Mesendoderm (in vitro differentiated cells): ENCODE results near the gene AAK1.

Experiments
- DNase-seq: peaks from one replicate; pipeline ENCODE4 v3.0.0; 2013
- H2AK5ac ChIP-seq: 2 replicates; pipeline ENCODE4 v1.6.1; 2013; ENCODE audit warnings: low read length, inconsistent platforms
- H2BK120ac ChIP-seq: 2 replicates; pipeline ENCODE4 v1.6.1; 2013; ENCODE audit warnings: low read depth, mild to moderate bottlenecking, low read length, moderate library complexity, mixed read lengths
- H2BK15ac ChIP-seq: replicated peaks from 2 replicates; pipeline ENCODE4 v1.6.1; 2013; ENCODE audit warnings: low read depth, mild to moderate bottlenecking, moderate library complexity
- H2BK5ac ChIP-seq: 2 replicates; pipeline ENCODE4 v1.6.1; 2013; ENCODE audit warnings: low read length, inconsistent platforms
- H3K18ac ChIP-seq: 2 replicates; pipeline ENCODE4 v1.6.1; 2013; ENCODE audit warnings: mild to moderate bottlenecking, low read length, mixed read lengths
- H3K23ac ChIP-seq: one replicate; pipeline ENCODE4 v1.6.1; 2013; ENCODE audit warnings: low read length
- H3K27ac ChIP-seq: 2 replicates; pipeline ENCODE4 v1.5.1; 2013; ENCODE audit warnings: low read depth, mild to moderate bottlenecking, inconsistent platforms, low read length, moderate library complexity
- H3K27me3 ChIP-seq: 2 replicates; pipeline ENCODE4 v1.6.1; 2013; ENCODE audit warnings: low read length, control low read depth, mild to moderate bottlenecking, inconsistent platforms; ENCODE audit not compliant: insufficient read depth, poor library complexity
- H3K36me3 ChIP-seq: 2 replicates; pipeline ENCODE4 v1.6.1; 2013; ENCODE audit warnings: low read length, inconsistent platforms; ENCODE audit not compliant: control insufficient read depth, insufficient read depth
- H3K4ac ChIP-seq: one replicate; pipeline ENCODE4 v1.6.1; 2013; ENCODE audit warnings: low read depth, mild to moderate bottlenecking, low read length, moderate library complexity
- H3K4me1 ChIP-seq: 2 replicates; pipeline ENCODE4 v1.6.1; 2013; ENCODE audit warnings: low read depth, low read length, inconsistent platforms; ENCODE audit not compliant: control insufficient read depth
- H3K4me2 ChIP-seq: 2 replicates; pipeline ENCODE4 v1.6.1; 2013; ENCODE audit warnings: low read length
- H3K4me3 ChIP-seq: 2 replicates; pipeline ENCODE4 v1.5.1; 2013; ENCODE audit warnings: mild to moderate bottlenecking, low read length
- H3K56ac ChIP-seq: one replicate; pipeline ENCODE4 v1.6.1; 2013; ENCODE audit warnings: low read length
- H3K79me1 ChIP-seq: 2 replicates; pipeline ENCODE4 v1.6.1; 2013; ENCODE audit warnings: low read length, inconsistent platforms
- H3K79me2 ChIP-seq: 2 replicates; pipeline ENCODE4 v1.6.1; 2013; ENCODE audit warnings: mild to moderate bottlenecking, low read length; ENCODE audit not compliant: control insufficient read depth, insufficient read depth
- H3K9ac ChIP-seq: 2 replicates; pipeline ENCODE4 v1.6.1; 2013; ENCODE audit warnings: low read length, inconsistent platforms
- H4K5ac ChIP-seq: one replicate; pipeline ENCODE4 v1.6.1; 2013; ENCODE audit warnings: low read length
- H4K8ac ChIP-seq: one replicate; pipeline ENCODE4 v1.6.1; 2013; ENCODE audit warnings: low read depth, mild to moderate bottlenecking, control low read depth, low read length, moderate library complexity
- WGBS: extraction: QIAGEN DNeasy Blood & Tissue Kit; methylation state at CpG from one replicate; pipeline ENCODE4 v1.1.7; 2013; ENCODE audit warnings: low lambda C conversion rate, missing lambda C conversion rate; ENCODE audit not compliant: insufficient coverage; ENCODE audit errors: extremely low coverage; 5-methylcytosine and 5-hydroxymethylcytosine counted together

AAK1 gene

DNA sequence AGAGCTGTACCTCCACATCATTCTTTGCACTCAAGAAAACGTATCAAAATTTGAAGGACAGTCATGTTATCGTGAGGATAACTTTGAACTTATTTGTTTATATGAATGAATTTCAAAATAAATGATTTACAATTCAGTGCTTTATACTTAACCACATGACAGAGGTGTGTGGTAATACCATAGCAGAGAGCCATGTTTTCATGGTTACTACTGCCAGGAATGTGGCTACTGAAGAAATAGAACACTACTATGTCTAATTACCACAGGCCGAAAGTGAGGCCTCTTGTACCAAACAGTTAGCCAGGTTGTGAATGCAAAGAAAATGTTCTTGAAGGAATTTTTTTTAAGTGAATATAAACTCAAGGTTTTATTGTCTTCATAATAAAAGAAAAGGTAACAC lies 49.2 kb downstream of the AAK1 start:
- H3K4ac ChIP-seq: no peak overlapping the region
- no peak overlapping the region for H2BK15ac ChIP-seq
- H3K79me1 ChIP-seq: peaks cover 5% of the 10 kb centered on the region
- H3K27ac ChIP-seq: no peak overlapping the region
- H3K27me3 ChIP-seq: no peaks in the 10 kb centered on the region
- H4K5ac ChIP-seq: no peak overlapping the region
- no peak overlapping the region for H2BK5ac ChIP-seq
- H3K56ac ChIP-seq: no peak overlapping the region
- no peak overlapping the region for H3K9ac ChIP-seq
- H4K8ac ChIP-seq: no peak overlapping the region
- no peak overlapping the region for H2BK120ac ChIP-seq
- no peak overlapping the region for H2AK5ac ChIP-seq
- H3K23ac ChIP-seq: no peak overlapping the region
- no peak overlapping the region for H3K4me2 ChIP-seq
- no peak for DNase-seq
- no peaks in the 10 kb centered on the region for H3K36me3 ChIP-seq
- no CpG with 5 or more reads among the region's 3 CpGs for WGBS
- no peak overlapping the region for H3K18ac ChIP-seq
- H3K79me2 ChIP-seq: no peaks in the 10 kb centered on the region
- no peaks in the 10 kb centered on the region for H3K4me1 ChIP-seq
- H3K4me3 ChIP-seq: no peak overlapping the region

DNA sequence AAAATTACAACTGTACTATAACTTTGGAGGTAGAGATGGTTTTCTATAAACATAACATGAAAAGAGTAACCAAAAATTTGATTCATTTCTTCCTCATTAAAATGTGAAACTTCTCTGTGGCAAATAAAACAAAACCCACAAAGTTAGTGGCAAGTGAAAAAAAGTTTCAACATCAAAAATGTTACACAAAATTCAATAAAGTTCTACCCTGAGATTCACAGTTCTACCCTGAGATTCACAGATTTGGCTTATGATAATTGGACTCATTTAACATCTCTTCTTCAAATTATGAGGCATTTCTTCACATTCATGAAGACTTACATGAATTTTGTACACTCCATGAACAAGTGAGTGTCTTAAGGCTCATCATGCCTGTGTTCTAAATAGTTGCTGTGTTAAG lies 51.0 kb downstream of the AAK1 start:
- Histone ChIP-seq H3K79me1 (peaks cover 5% of the 10 kb centered on the region), H4K5ac (no peak overlapping the region), H3K79me2 (no peaks in the 10 kb centered on the region), H3K18ac (no peak overlapping the region), H3K4ac (no peak overlapping the region), H3K27ac (no peak overlapping the region), H3K23ac (no peak overlapping the region), H3K36me3 (no peaks in the 10 kb centered on the region), H3K9ac (no peak overlapping the region), H2AK5ac (no peak overlapping the region), H3K56ac (no peak overlapping the region), H2BK15ac (no peak overlapping the region), H2BK120ac (no peak overlapping the region), H3K27me3 (no peaks in the 10 kb centered on the region), H3K4me3 (no peak overlapping the region), H4K8ac (no peak overlapping the region), H2BK5ac (no peak overlapping the region), H3K4me2 (no peak overlapping the region), H3K4me1 (no peaks in the 10 kb centered on the region)
- DNase-seq: no peak

DNA sequence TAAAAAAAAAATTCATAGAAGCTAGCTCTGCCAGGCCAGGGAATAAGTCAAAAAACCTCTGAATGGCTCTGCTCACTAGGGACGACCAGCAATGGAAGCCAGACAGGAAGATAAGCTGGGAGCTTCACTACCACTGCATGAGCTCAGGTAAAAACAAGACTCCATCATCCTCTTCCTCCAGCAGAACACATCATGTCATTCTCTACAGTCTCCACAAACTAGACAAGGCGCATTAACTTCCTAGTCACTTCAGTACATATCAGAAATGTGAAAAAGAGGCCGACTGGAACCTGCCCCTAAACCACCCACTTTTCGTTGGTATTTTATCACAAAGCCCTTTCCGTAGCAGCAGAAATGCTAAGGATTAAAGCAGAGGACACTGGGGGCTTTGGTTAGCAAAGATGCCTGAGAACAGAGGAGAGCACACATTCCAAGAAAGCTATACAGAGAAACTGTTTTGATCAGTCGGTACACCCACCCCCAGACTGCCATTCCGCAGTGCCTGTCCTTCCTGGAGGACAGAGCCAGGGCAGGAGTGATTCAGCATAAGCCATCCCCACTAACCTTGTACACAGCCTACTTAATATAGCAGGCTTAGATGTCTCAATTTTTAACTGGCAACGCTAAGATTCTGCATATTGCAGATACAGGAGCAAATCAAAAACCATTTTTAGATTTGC lies 53.4 kb downstream of the AAK1 start:
- WGBS: no CpG with 5 or more reads among the region's 8 CpGs
- H3K56ac ChIP-seq: no peak overlapping the region
- no peak overlapping the region for H3K4me2 ChIP-seq
- no peak overlapping the region for H3K4me3 ChIP-seq
- no peak overlapping the region for H3K23ac ChIP-seq
- H3K27me3 ChIP-seq: no peaks in the 10 kb centered on the region
- no peak overlapping the region for H4K5ac ChIP-seq
- H3K4ac ChIP-seq: no peak overlapping the region
- H3K79me2 ChIP-seq: no peaks in the 10 kb centered on the region
- no peak overlapping the region for H2BK120ac ChIP-seq
- no peak overlapping the region for H3K27ac ChIP-seq
- H2AK5ac ChIP-seq: no peak overlapping the region
- peaks cover 2% of the 10 kb centered on the region for H3K79me1 ChIP-seq
- H2BK15ac ChIP-seq: no peak overlapping the region
- DNase-seq: no peak
- H3K4me1 ChIP-seq: no peaks in the 10 kb centered on the region
- H4K8ac ChIP-seq: no peak overlapping the region
- no peak overlapping the region for H3K9ac ChIP-seq
- no peak overlapping the region for H3K18ac ChIP-seq
- H3K36me3 ChIP-seq: no peaks in the 10 kb centered on the region
- H2BK5ac ChIP-seq: no peak overlapping the region

DNA sequence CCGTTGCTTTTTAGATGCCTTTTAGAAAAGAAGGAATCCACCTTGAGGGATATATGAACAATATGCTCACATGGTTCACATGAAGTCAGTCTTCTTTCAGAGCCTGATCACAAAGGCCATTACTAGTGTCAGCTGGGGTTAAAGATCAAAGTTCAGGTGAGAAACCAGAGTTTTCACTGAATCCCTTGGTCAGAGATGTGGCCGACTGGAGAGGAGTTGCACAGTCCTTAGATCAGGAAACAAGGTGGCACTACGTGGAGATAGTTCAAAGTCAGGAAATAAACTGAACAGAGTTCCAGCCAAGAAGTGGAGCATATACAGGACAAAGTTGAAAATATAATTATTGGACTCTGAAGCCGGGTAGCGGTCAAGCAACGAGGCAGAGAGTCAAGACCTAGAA lies 54.6 kb downstream of the AAK1 start:
- Histone ChIP-seq H3K18ac (no peak overlapping the region), H2BK15ac (no peak overlapping the region), H3K4ac (no peak overlapping the region), H3K23ac (no peak overlapping the region), H3K27ac (no peak overlapping the region), H3K27me3 (no peaks in the 10 kb centered on the region), H3K79me2 (peaks cover 3% of the 10 kb centered on the region), H3K56ac (no peak overlapping the region), H4K8ac (no peak overlapping the region), H2AK5ac (no peak overlapping the region), H2BK5ac (no peak overlapping the region), H3K4me3 (no peak overlapping the region), H3K4me2 (no peak overlapping the region), H2BK120ac (no peak overlapping the region), H3K79me1 (peaks cover 5% of the 10 kb centered on the region), H3K9ac (no peak overlapping the region), H3K36me3 (no peaks in the 10 kb centered on the region), H3K4me1 (no peaks in the 10 kb centered on the region), H4K5ac (no peak overlapping the region)
- no peak for DNase-seq
- WGBS: no CpG with 5 or more reads among the region's 6 CpGs

DNA sequence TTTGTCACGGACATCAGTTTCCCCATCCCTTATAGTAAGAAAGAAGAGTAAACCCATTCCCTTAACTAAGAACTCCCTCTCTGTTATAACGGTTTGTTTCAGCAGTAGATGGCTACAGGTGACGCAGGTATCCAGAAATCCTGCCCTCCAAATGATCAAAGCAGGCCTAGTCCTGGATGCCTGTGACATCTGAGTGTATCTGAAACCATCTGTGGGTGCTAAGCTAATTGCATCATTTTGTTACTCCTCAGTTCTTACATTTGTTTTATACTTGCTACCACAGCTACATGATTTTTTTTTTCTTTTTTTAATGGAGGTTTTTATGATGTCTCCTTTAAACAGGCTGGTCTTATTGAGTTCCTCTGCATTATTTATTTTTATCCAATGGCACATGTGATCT lies 55.1 kb downstream of the AAK1 start:
- no peak overlapping the region for H3K23ac ChIP-seq
- no peak overlapping the region for H2AK5ac ChIP-seq
- H4K5ac ChIP-seq: no peak overlapping the region
- H3K56ac ChIP-seq: no peak overlapping the region
- no peak overlapping the region for H3K4ac ChIP-seq
- no peak overlapping the region for H4K8ac ChIP-seq
- no peak overlapping the region for H3K9ac ChIP-seq
- no peak for DNase-seq
- no CpG with 5 or more reads among the region's 3 CpGs for WGBS
- H2BK15ac ChIP-seq: no peak overlapping the region
- no peak overlapping the region for H3K18ac ChIP-seq
- no peak overlapping the region for H2BK120ac ChIP-seq
- no peak overlapping the region for H3K4me3 ChIP-seq
- no peaks in the 10 kb centered on the region for H3K27me3 ChIP-seq
- no peaks in the 10 kb centered on the region for H3K36me3 ChIP-seq
- no peak overlapping the region for H3K4me2 ChIP-seq
- H3K27ac ChIP-seq: no peak overlapping the region
- H3K4me1 ChIP-seq: no peaks in the 10 kb centered on the region
- H2BK5ac ChIP-seq: no peak overlapping the region
- H3K79me1 ChIP-seq: peaks cover 5% of the 10 kb centered on the region
- H3K79me2 ChIP-seq: peaks cover 3% of the 10 kb centered on the region

DNA sequence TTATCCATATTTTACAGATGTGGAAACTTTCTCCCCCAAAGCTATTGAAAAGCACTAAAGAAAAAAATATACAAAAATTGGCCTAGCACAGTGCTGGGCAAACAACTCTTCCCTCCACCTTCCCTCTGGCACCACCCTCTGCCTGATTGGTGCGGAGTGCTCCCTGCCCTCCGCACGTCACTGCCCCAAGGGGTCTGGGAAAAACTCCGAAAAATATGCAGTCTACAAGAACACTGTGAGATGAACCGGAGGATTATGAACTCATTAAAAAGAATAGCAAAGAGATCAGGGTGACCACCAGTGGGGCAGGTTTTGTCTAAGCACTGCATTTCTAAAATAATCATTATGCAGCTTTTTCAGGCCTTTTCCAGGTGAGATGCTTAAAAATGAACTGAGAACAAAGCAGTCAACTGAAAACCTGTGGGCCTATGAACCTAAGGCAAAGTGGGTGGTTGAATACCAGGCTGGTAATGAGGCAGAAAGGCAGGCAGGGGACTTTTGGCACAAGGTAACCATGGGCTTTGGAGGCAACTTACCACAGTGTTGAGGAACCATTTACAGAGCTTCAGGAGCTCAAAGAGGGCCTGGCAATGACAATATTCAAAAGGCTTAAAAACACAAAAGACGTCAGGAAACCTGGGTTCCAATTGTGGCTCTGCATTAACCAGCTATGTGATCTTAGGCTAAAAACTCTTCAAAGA lies 57.5 kb downstream of the AAK1 start:
- H3K56ac ChIP-seq: no peak overlapping the region
- H4K5ac ChIP-seq: no peak overlapping the region
- no peak overlapping the region for H3K23ac ChIP-seq
- no peak overlapping the region for H3K27ac ChIP-seq
- no peak overlapping the region for H3K4ac ChIP-seq
- peaks cover 5% of the 10 kb centered on the region for H3K79me1 ChIP-seq
- H3K4me3 ChIP-seq: no peak overlapping the region
- H4K8ac ChIP-seq: no peak overlapping the region
- H2BK15ac ChIP-seq: no peak overlapping the region
- no peak overlapping the region for H2AK5ac ChIP-seq
- H3K79me2 ChIP-seq: peaks cover 3% of the 10 kb centered on the region
- no peak for DNase-seq
- WGBS: no CpG with 5 or more reads among the region's 6 CpGs
- peaks cover 5% of the 10 kb centered on the region for H3K4me1 ChIP-seq
- no peak overlapping the region for H3K4me2 ChIP-seq
- H3K9ac ChIP-seq: no peak overlapping the region
- no peak overlapping the region for H3K18ac ChIP-seq
- no peaks in the 10 kb centered on the region for H3K27me3 ChIP-seq
- no peak overlapping the region for H2BK5ac ChIP-seq
- H3K36me3 ChIP-seq: no peaks in the 10 kb centered on the region
- no peak overlapping the region for H2BK120ac ChIP-seq
